GM23338 (cell line): ENCODE measurements around the gene OR2AT4. TPM values are rescaled to one million over a fixed set of nuclear protein-coding genes. Genes with fewer than 3 reads are reported as not detected.

ENCODE experiments used
- ATAC-seq: fragments of 200-7000 bp; cut with Tn5 transposase; 3 replicates; pipeline ENCODE4 v1.9.1; 2020
- DNase-seq: peaks from one replicate; pipeline ENCODE4 v3.0.0-alpha.2; 2015; ENCODE audit warnings: low spot score
- H2AFZ ChIP-seq: fragments of 200-600 bp; sonication (generic); 2 replicates; pipeline ENCODE4 v1.8.0; 2016; ENCODE audit warnings: antibody characterized with exemption, mild to moderate bottlenecking, moderate library complexity
- H3F3A ChIP-seq: fragments of 200-600 bp; sonication (generic); replicated peaks from 2 replicates; pipeline ENCODE4 v1.8.0; 2017; ENCODE audit warnings: antibody characterized with exemption, mixed run types, low read depth
- H3K27ac ChIP-seq: fragments of 200-600 bp; sonication (generic); 2 replicates; pipeline ENCODE4 v1.6.1; 2016; ENCODE audit warnings: low read depth
- H3K27me3 ChIP-seq: fragments of 200-600 bp; sonication (generic); 2 replicates; pipeline ENCODE4 v1.8.0; 2016; ENCODE audit warnings: mild to moderate bottlenecking, mixed run types, moderate library complexity; ENCODE audit not compliant: insufficient read depth
- H3K36me3 ChIP-seq: fragments of 200-600 bp; sonication (generic); 2 replicates; pipeline ENCODE4 v1.8.0; 2016; ENCODE audit warnings: mild to moderate bottlenecking; ENCODE audit not compliant: insufficient read depth
- H3K4me1 ChIP-seq: fragments of 200-600 bp; sonication (generic); 2 replicates; pipeline ENCODE4 v1.8.0; 2016; ENCODE audit warnings: mild to moderate bottlenecking, moderate library complexity; ENCODE audit not compliant: insufficient read depth
- H3K4me2 ChIP-seq: fragments of 200-600 bp; sonication (generic); 2 replicates; pipeline ENCODE4 v1.7.1; 2017; ENCODE audit warnings: mixed run types
- H3K4me3 ChIP-seq: fragments of 200-600 bp; sonication (generic); 2 replicates; pipeline ENCODE4 v1.6.1; 2016; ENCODE audit warnings: mixed run types
- H3K79me2 ChIP-seq: fragments of 200-600 bp; sonication (generic); replicated peaks from 2 replicates; pipeline ENCODE4 v1.8.0; 2017; ENCODE audit warnings: mild to moderate bottlenecking; ENCODE audit not compliant: insufficient read depth
- H3K9me2 ChIP-seq: fragments of 200-600 bp; sonication (generic); 2 replicates; pipeline ENCODE4 v1.8.0; 2017; ENCODE audit not compliant: insufficient read depth
- H4K20me1 ChIP-seq: fragments of 200-600 bp; sonication (generic); replicated peaks from 2 replicates; pipeline ENCODE4 v1.8.0; 2017; ENCODE audit warnings: mild to moderate bottlenecking; ENCODE audit not compliant: insufficient read depth
- H3K27ac Mint-ChIP-seq: 2 replicates; pipeline ENCODE4 v1.8.0; 2020; ENCODE audit warnings: inconsistent platforms, mild to moderate bottlenecking, moderate library complexity, mixed read lengths
- H3K27me3 Mint-ChIP-seq: 3 replicates; pipeline ENCODE4 v1.8.0; 2022; ENCODE audit warnings: low read depth, mild to moderate bottlenecking, moderate library complexity, mixed read lengths, inconsistent platforms; ENCODE audit not compliant: insufficient read depth, poor library complexity
- H3K36me3 Mint-ChIP-seq: 3 replicates; pipeline ENCODE4 v1.8.0; 2021; ENCODE audit warnings: low read depth, mild to moderate bottlenecking, inconsistent platforms, moderate library complexity, mixed read lengths
- H3K4me1 Mint-ChIP-seq: 3 replicates; pipeline ENCODE4 v1.8.0; 2020; ENCODE audit warnings: mild to moderate bottlenecking, inconsistent platforms, mixed read lengths
- H3K4me3 Mint-ChIP-seq: 3 replicates; pipeline ENCODE4 v1.8.0; 2021; ENCODE audit warnings: moderate library complexity, mild to moderate bottlenecking, inconsistent platforms, mixed read lengths
- H3K9me3 Mint-ChIP-seq: 3 replicates; pipeline ENCODE4 v1.8.0; 2020; ENCODE audit warnings: moderate library complexity, mild to moderate bottlenecking, inconsistent platforms, mixed read lengths
- CREB1 ChIP-seq: fragments of 250-450 bp; sonication (Bioruptor Pico); IDR thresholded peaks from 2 replicates; pipeline ENCODE4 v1.5.0; 2020; ENCODE audit warnings: low read depth, mild to moderate bottlenecking, moderate library complexity
- CTCF ChIP-seq, 2 experiments: fragments of 200-600 bp in 1 of 2; sonication (generic) in 1 of 2; conservative IDR thresholded peaks; 2 replicates each; pipeline versions ENCODE4 v1.5.1 to v1.6.1; 2016 to 2017; ENCODE audit warnings: antibody characterized with exemption in 2 of 2, low read depth in 2 of 2, mild to moderate bottlenecking in 2 of 2, moderate library complexity in 1 of 2
- ETS1 ChIP-seq: IDR thresholded peaks from 2 replicates; pipeline ENCODE4 v1.6.1; 2016; ENCODE audit warnings: antibody characterized with exemption
- EZH2 ChIP-seq: fragments of 200-600 bp; sonication (generic); IDR thresholded peaks from one replicate; pipeline ENCODE4 v1.8.0; 2017; ENCODE audit warnings: antibody characterized with exemption, mild to moderate bottlenecking, low read depth; ENCODE audit not compliant: unreplicated experiment
- EZH2phosphoT487 ChIP-seq: fragments of 200-600 bp; sonication (generic); IDR thresholded peaks from one replicate; pipeline ENCODE4 v1.8.1; 2018; ENCODE audit warnings: antibody characterized with exemption; ENCODE audit not compliant: unreplicated experiment
- JUNB ChIP-seq: IDR thresholded peaks from one replicate; pipeline ENCODE4 v1.6.1; 2016; ENCODE audit warnings: antibody characterized with exemption; ENCODE audit not compliant: unreplicated experiment
- NANOG ChIP-seq: IDR thresholded peaks from 2 replicates; pipeline ENCODE4 v1.6.1; 2016; ENCODE audit warnings: antibody characterized with exemption, borderline replicate concordance
- POLR2AphosphoS5 ChIP-seq: IDR thresholded peaks from 2 replicates; pipeline ENCODE4 v1.6.1; 2016; ENCODE audit warnings: antibody characterized with exemption, low read depth
- STAT1 ChIP-seq: IDR thresholded peaks from one replicate; pipeline ENCODE4 v1.6.1; 2016; ENCODE audit warnings: antibody characterized with exemption; ENCODE audit not compliant: unreplicated experiment
- ZNF114 ChIP-seq: fragments of 250-450 bp; sonication (Bioruptor Pico); IDR thresholded peaks from 2 replicates; pipeline ENCODE4 v1.5.0; 2020; ENCODE audit warnings: mild to moderate bottlenecking, moderate library complexity
- ZNF331 ChIP-seq: fragments of 250-450 bp; sonication (Bioruptor Pico); IDR thresholded peaks from 2 replicates; pipeline ENCODE4 v1.5.0; 2020; ENCODE audit warnings: low read depth, mild to moderate bottlenecking, moderate library complexity
- ZNF462 ChIP-seq: fragments of 250-450 bp; sonication (Bioruptor Pico); IDR thresholded peaks from 2 replicates; pipeline ENCODE4 v1.5.0; 2020; ENCODE audit warnings: mild to moderate bottlenecking, moderate library complexity
- polyA plus RNA-seq: library from polyadenylated mRNA; unstranded; fragments of >200 nt; fragmentation: Nextera tagmentation; extraction: Ambion mirVana; gene quantifications from 2 replicates; pipeline ENCODE4 v1.2.1, GENCODE V29; 2016
- total RNA-seq: library from RNA; depleted of rRNA; stranded (reverse); fragments of >200 nt; shearing (Covaris generic); gene quantifications from 2 replicates; pipeline ENCODE4 v1.2.3, GENCODE V29; 2014

OR2AT4 gene
- total and polyA plus RNA-seq, 2 experiments from 2014 or later: not detected

- Mint-ChIP-seq H3K27me3 (peaks cover 25% of the 10 kb centered on the region), H3K4me1 (peaks cover 7% of the 10 kb centered on the region), H3K9me3 (no peaks in the 10 kb centered on the region; the same call in 2 of the 3 replicates), H3K36me3 (no peaks in the 10 kb centered on the region), H3K4me3 (no peak overlapping the region), H3K27ac (no peak overlapping the region)
- H3K4me1 ChIP-seq: no peaks in the 10 kb centered on the region; the same call in 1 of the 2 replicates
- H3K79me2 ChIP-seq: no peaks in the 10 kb centered on the region
- no peak overlapping the region for H3K27ac ChIP-seq
- H4K20me1 ChIP-seq: no peaks in the 10 kb centered on the region
- TF ChIP-seq EZH2 (no peak), CTCF (conservative IDR thresholded peaks at IDR 0.05; ENCODE audit: low read depth in 2 of 2) (peak; percentile 89 to 100)
- H3K4me2 ChIP-seq: no peak overlapping the region
- H3F3A ChIP-seq: no peaks in the 10 kb centered on the region
- ATAC-seq: peak; percentile 91
- no peaks in the 10 kb centered on the region for H3K27me3 ChIP-seq
- peak; percentile 86 for DNase-seq
- H2AFZ ChIP-seq: peak overlapping the region; percentile 74; the same call in 1 of the 2 replicates
- no peak overlapping the region for H3K4me3 ChIP-seq
- H3K36me3 ChIP-seq: no peaks in the 10 kb centered on the region
- no peaks in the 10 kb centered on the region for H3K9me2 ChIP-seq
These were observed 43.8 kb upstream of the OR2AT4 start for GRCh38 chr11:75140269-75141138.

GRCh38 chr11:75135651-75136050 is 39.0 kb upstream of the OR2AT4 start:
- Histone ChIP-seq H3F3A (no peaks in the 10 kb centered on the region), H3K27ac (no peak overlapping the region), H4K20me1 (no peaks in the 10 kb centered on the region), H2AFZ (no peak overlapping the region), H3K36me3 (no peaks in the 10 kb centered on the region), H3K27me3 (no peaks in the 10 kb centered on the region), H3K4me3 (no peak overlapping the region), H3K4me1 (no peaks in the 10 kb centered on the region), H3K79me2 (no peaks in the 10 kb centered on the region), H3K9me2 (no peaks in the 10 kb centered on the region), H3K4me2 (no peak overlapping the region)
- H3K27me3 Mint-ChIP-seq: peaks cover 9% of the 10 kb centered on the region
- no peak overlapping the region for H3K27ac Mint-ChIP-seq
- ATAC-seq: no peak
- H3K36me3 Mint-ChIP-seq: peaks cover 2% of the 10 kb centered on the region; the same call in 1 of the 3 replicates
- peaks cover 7% of the 10 kb centered on the region; the same call in 2 of the 3 replicates for H3K9me3 Mint-ChIP-seq
- no peaks in the 10 kb centered on the region; the same call in 2 of the 3 replicates for H3K4me1 Mint-ChIP-seq
- H3K4me3 Mint-ChIP-seq: no peak overlapping the region
- no peak for DNase-seq
- no peak for TF ChIP-seq ZNF114
- TF ChIP-seq ZNF462 (CRISPR knock-in tag): no peak
- no peak for TF ChIP-seq NANOG
- no peak for TF ChIP-seq ETS1
- no peak for TF ChIP-seq CREB1
- TF ChIP-seq EZH2: no peak
- TF ChIP-seq ZNF331 (CRISPR knock-in tag): no peak
- no peak for TF ChIP-seq JUNB
- no peak for TF ChIP-seq STAT1
- no peak for TF ChIP-seq EZH2phosphoT487
- no peak for TF ChIP-seq POLR2AphosphoS5
